Measurements from ENCODE around the gene EEF1AKMT2. TPM values are rescaled to one million over a fixed set of nuclear protein-coding genes. Genes with fewer than 3 reads are reported as not detected.

The EEF1AKMT2 gene
- total RNA-seq, 1 experiment from 2014 or later: 18.4 TPM

DNA sequence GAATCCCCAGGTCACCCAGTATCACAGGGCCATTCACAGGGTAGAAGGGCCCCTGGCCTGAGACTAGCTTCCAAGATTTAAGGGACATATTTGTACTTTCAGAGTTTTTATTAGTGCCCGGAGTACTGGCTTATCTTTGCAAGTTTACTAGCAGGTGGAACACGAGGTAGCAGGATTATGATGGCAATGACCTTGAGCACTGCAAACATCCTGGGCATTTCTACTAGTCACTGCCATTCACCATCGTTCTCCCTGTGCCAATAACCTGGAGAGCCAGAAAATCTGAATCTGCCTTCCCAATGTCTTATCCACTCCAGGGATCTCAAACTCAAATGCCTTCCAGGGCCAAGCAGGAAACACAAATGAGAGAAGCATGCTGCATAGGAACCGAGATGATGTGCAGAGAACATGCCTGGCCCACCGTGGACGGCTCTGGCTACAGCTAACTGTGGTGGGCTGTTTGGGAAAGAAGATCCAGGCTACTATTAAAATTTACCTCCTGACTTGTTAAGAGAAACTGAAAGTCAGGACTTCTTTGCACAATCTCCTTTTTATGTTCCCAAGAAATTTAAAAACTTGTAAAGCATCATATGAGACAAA lies 64.2 kb downstream of the EEF1AKMT2 start:
- H3K4me2 ChIP-seq: no peak overlapping the region
- H3F3A ChIP-seq (ENCODE audit: insufficient read depth, low read depth): no peaks in the 10 kb centered on the region
- H3K9me2 ChIP-seq (ENCODE audit: insufficient read depth): no peaks in the 10 kb centered on the region
- no peaks in the 10 kb centered on the region for H3K4me1 ChIP-seq (replicated peaks; ENCODE audit: insufficient read depth)
- no peak overlapping the region for H3K4me3 ChIP-seq
- no peak for DNase-seq
- H3K27ac ChIP-seq: no peak overlapping the region
- H3K79me2 ChIP-seq (ENCODE audit: low read depth): no peaks in the 10 kb centered on the region
- H3K9me3 ChIP-seq (ENCODE audit: insufficient read depth, low read depth): no peaks in the 10 kb centered on the region
- ChIA-PET CTCF (no interaction called here), POLR2A (ENCODE audit: unreplicated experiment) (no interaction called here)
- no peaks in the 10 kb centered on the region for H3K36me3 ChIP-seq (ENCODE audit: low read depth)
- H3K27me3 ChIP-seq (ENCODE audit: insufficient read depth, low read depth): no peaks in the 10 kb centered on the region
- TF ChIP-seq, protein P1, sequence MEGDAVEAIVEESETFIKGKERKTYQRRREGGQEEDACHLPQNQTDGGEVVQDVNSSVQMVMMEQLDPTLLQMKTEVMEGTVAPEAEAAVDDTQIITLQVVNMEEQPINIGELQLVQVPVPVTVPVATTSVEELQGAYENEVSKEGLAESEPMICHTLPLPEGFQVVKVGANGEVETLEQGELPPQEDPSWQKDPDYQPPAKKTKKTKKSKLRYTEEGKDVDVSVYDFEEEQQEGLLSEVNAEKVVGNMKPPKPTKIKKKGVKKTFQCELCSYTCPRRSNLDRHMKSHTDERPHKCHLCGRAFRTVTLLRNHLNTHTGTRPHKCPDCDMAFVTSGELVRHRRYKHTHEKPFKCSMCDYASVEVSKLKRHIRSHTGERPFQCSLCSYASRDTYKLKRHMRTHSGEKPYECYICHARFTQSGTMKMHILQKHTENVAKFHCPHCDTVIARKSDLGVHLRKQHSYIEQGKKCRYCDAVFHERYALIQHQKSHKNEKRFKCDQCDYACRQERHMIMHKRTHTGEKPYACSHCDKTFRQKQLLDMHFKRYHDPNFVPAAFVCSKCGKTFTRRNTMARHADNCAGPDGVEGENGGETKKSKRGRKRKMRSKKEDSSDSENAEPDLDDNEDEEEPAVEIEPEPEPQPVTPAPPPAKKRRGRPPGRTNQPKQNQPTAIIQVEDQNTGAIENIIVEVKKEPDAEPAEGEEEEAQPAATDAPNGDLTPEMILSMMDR (conservative IDR thresholded peaks at IDR 0.05): no peak
- TF ChIP-seq EZH2 (IDR thresholded peaks at IDR 0.05; ENCODE audit: low read depth): no peak
- no peak overlapping the region for H2AFZ ChIP-seq
- BruUV-seq (replicated peaks): no TSS peak
- intact Hi-C loops (cut with micrococcal nuclease; ENCODE audit: unreplicated experiment): no loop called here
- no peaks in the 10 kb centered on the region for H4K20me1 ChIP-seq (ENCODE audit: insufficient read depth)

DNA sequence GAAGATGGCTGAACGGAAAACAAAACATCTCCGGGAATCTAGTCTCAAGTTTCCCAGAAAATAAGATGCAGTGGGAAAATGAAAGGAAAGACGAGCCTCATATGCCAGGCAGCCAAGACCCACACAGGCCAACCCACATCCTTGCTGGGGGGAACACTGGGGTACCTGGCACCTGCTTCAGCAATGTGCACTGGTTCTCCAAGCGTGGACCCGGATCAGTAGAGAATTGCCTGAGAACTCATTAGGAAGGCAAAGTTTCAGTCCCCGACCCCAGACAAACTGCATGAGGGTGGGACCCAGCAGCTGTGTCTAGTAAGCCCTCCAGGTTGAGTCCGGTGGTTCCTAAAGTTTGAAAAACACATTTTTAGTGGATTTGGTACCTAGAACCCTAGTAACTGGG lies 65.9 kb downstream of the EEF1AKMT2 start:
- no peak overlapping the region for H2AFZ ChIP-seq
- no peak for DNase-seq
- no peaks in the 10 kb centered on the region for H3K36me3 ChIP-seq (ENCODE audit: low read depth)
- ChIA-PET CTCF (no interaction called here), POLR2A (ENCODE audit: unreplicated experiment) (no interaction called here)
- H3K4me1 ChIP-seq (replicated peaks; ENCODE audit: insufficient read depth): no peaks in the 10 kb centered on the region
- H3K27me3 ChIP-seq (ENCODE audit: insufficient read depth, low read depth): no peaks in the 10 kb centered on the region
- H3K9me3 ChIP-seq (ENCODE audit: insufficient read depth, low read depth): no peaks in the 10 kb centered on the region
- no peak overlapping the region for H3K27ac ChIP-seq
- no peak overlapping the region for H3K4me2 ChIP-seq
- no peaks in the 10 kb centered on the region for H4K20me1 ChIP-seq (ENCODE audit: insufficient read depth)
- no peaks in the 10 kb centered on the region for H3K9me2 ChIP-seq (ENCODE audit: insufficient read depth)
- no TSS peak for BruUV-seq (replicated peaks)
- H3K4me3 ChIP-seq: no peak overlapping the region
- TF ChIP-seq, protein P1 (conservative IDR thresholded peaks at IDR 0.05): no peak
- H3F3A ChIP-seq (ENCODE audit: insufficient read depth, low read depth): no peaks in the 10 kb centered on the region
- no peaks in the 10 kb centered on the region for H3K79me2 ChIP-seq (ENCODE audit: low read depth)
- intact Hi-C loops (cut with micrococcal nuclease; ENCODE audit: unreplicated experiment): no loop called here

DNA sequence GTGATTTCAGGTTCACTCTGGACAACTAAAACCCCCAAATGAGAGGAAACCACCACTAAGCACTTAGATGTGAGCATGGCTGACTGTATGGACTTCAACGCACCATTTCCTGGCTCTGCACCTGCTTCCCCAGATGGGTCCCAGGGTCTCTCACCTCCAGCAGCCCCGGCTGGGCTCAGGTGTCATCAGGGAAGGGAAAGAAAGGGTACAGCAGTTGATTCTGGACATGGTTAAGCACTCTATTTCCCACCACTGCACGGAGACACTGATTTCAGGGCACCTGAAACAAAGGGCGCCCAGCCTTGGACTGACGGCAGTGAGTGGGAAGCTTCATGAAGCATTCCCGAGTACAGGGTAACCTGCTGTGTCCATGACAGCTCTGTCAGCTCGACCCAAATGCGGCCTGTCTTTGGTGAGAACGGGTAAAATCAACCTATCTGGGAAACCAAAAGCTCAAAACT lies 66.5 kb downstream of the EEF1AKMT2 start:
- BruUV-seq (replicated peaks): no TSS peak
- TF ChIP-seq EZH2 (IDR thresholded peaks at IDR 0.05; ENCODE audit: low read depth): no peak
- TF ChIP-seq, protein P1 (conservative IDR thresholded peaks at IDR 0.05): no peak
- no peaks in the 10 kb centered on the region for H3F3A ChIP-seq (ENCODE audit: insufficient read depth, low read depth)
- H3K9me2 ChIP-seq (ENCODE audit: insufficient read depth): no peaks in the 10 kb centered on the region
- no peak overlapping the region for H3K27ac ChIP-seq
- H4K20me1 ChIP-seq (ENCODE audit: insufficient read depth): no peaks in the 10 kb centered on the region
- no peaks in the 10 kb centered on the region for H3K27me3 ChIP-seq (ENCODE audit: insufficient read depth, low read depth)
- no peak overlapping the region for H3K4me3 ChIP-seq
- no peak for DNase-seq
- H3K79me2 ChIP-seq (ENCODE audit: low read depth): no peaks in the 10 kb centered on the region
- H3K4me1 ChIP-seq (replicated peaks; ENCODE audit: insufficient read depth): no peaks in the 10 kb centered on the region
- no peak overlapping the region for H3K4me2 ChIP-seq
- ChIA-PET POLR2A (ENCODE audit: unreplicated experiment) (no interaction called here), CTCF (no interaction called here)
- intact Hi-C loops (cut with micrococcal nuclease; ENCODE audit: unreplicated experiment): no loop called here
- no peak overlapping the region for H2AFZ ChIP-seq
- no peaks in the 10 kb centered on the region for H3K36me3 ChIP-seq (ENCODE audit: low read depth)
- H3K9me3 ChIP-seq (ENCODE audit: insufficient read depth, low read depth): no peaks in the 10 kb centered on the region

Measured in PC-9 (cell line).